ENCODE results near the gene AXDND1. TPM values are rescaled to one million over a fixed set of nuclear protein-coding genes. Genes with fewer than 3 reads are reported as not detected.

The AXDND1 gene
- polyA plus RNA-seq, 1 of the 3 experiments (the other 2 are of a cell fraction): 0.16 TPM

DNA sequence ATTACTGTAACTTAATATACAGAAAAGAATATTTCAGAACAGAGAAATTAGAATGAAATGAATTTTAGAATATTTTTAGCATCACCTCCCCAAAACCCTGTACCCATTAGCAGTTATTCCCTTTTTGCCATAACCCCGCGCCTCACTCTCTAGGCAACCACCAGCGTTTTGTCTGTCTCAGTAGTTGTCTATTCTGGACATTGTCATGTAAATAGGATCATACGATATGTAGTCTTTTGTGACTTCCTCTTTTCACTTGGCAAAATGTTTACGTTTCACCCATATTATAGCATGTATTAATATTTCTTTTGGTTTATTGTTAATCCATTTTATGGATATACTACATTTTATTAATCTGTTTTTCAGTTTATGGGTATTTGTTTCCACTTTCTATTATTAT is 47.3 kb upstream of the AXDND1 start:
- CTCF ChIA-PET: no interaction called here
- no peaks in the 10 kb centered on the region for H4K20me1 ChIP-seq (ENCODE audit: insufficient read depth)
- H3K4me3 ChIP-seq (ENCODE audit: low read depth in 2 of 2, low read length in 1 of 2): no peak overlapping the region
- H3K27me3 ChIP-seq (ENCODE audit: insufficient read depth): no peaks in the 10 kb centered on the region
- no peaks in the 10 kb centered on the region for H3K9me2 ChIP-seq
- peaks cover 2 to 36% of the 10 kb centered on the region in 2 experiments for H3K36me3 ChIP-seq (replicated peaks in 1 of 2; ENCODE audit: control insufficient read depth in 1 of 2, insufficient read depth in 2 of 2, low read length in 1 of 2)
- no peak overlapping the region for H2AFZ ChIP-seq (ENCODE audit: low read depth)
- no peak for DNase-seq
- POLR2A ChIA-PET: no interaction called here
- no peaks in the 10 kb centered on the region for H3F3A ChIP-seq (replicated peaks; ENCODE audit: insufficient read depth)
- H3K79me2 ChIP-seq (ENCODE audit: insufficient read depth): peaks cover 64% of the 10 kb centered on the region
- TF ChIP-seq FOSL2 (IDR thresholded peaks at IDR 0.05; ENCODE audit: borderline replicate concordance, low read depth) (no peak), NFIC (IDR thresholded peaks at IDR 0.05; ENCODE audit: borderline replicate concordance) (no peak), ELF1 (IDR thresholded peaks at IDR 0.05) (no peak), CHD2 (IDR thresholded peaks at IDR 0.05; ENCODE audit: low read length, partially characterized antibody) (no peak), SMC3 (IDR thresholded peaks at IDR 0.05; ENCODE audit: low read depth, low read length) (no peak)
- no peak overlapping the region for H3K9ac ChIP-seq
- no peaks in the 10 kb centered on the region for H3K4me1 ChIP-seq (ENCODE audit: control insufficient read depth in 1 of 2, insufficient read depth in 2 of 2, low read depth in 1 of 2, low read length in 1 of 2)
- peaks cover 12% of the 10 kb centered on the region; the same call in 1 of the 2 replicates for H3K9me3 ChIP-seq
- no peak overlapping the region for H3K4me2 ChIP-seq
- no peak overlapping the region for H3K27ac ChIP-seq (ENCODE audit: low read depth in 2 of 2, low read length in 1 of 2)
- WGBS (ENCODE audit: low lambda C conversion rate): 95% methylated on average over 5 of the region's 5 CpGs

DNA sequence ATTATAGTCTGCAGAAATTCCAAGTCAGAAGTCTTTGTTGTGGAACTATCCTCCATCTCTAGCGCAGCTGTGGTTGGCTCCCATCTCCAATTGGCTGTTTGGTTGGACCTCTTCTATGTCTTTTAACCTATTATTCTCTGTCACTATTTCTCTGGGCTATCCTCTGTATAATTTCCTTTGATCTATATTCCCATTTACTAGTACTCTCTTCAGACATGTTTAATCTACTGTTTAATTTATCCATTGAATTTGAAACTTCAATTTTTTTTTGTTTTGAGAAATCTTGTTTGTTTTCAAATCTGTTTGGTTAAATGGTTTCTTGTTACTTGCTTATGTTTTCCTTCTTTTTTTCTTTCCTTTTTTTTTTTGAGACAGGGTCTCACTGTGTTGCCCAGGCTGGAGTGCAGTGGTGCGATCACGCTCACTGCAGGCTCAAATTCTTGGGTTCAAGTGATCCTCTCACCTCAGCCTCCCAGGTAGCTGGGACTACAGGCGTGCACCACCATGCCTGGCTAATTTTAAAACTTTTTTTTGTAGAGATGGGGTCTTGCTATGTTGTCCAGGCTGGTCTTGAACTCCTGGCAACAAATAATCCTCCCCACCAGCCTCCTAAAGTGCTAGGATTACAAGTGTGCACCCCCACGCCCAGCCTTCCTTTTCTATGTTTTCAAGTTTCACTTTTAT is 44.1 kb upstream of the AXDND1 start:
- Histone ChIP-seq H3K4me1 (ENCODE audit: control insufficient read depth in 1 of 2, insufficient read depth in 2 of 2, low read depth in 1 of 2, low read length in 1 of 2) (no peaks in the 10 kb centered on the region), H3K4me2 (no peak overlapping the region), H3K4me3 (ENCODE audit: low read depth in 2 of 2, low read length in 1 of 2) (no peak overlapping the region), H3K27me3 (ENCODE audit: insufficient read depth) (no peaks in the 10 kb centered on the region), H3F3A (replicated peaks; ENCODE audit: insufficient read depth) (no peaks in the 10 kb centered on the region), H3K36me3 (replicated peaks in 1 of 2; ENCODE audit: control insufficient read depth in 1 of 2, insufficient read depth in 2 of 2, low read length in 1 of 2) (peaks cover 6 to 49% of the 10 kb centered on the region in 2 experiments), H3K9me2 (no peaks in the 10 kb centered on the region), H3K9ac (no peak overlapping the region), H4K20me1 (ENCODE audit: insufficient read depth) (no peaks in the 10 kb centered on the region), H3K27ac (ENCODE audit: low read depth in 2 of 2, low read length in 1 of 2) (no peak overlapping the region), H3K79me2 (ENCODE audit: insufficient read depth) (peaks cover 41% of the 10 kb centered on the region), H2AFZ (ENCODE audit: low read depth) (no peak overlapping the region), H3K9me3 (peaks cover 12% of the 10 kb centered on the region; the same call in 1 of the 2 replicates)
- no peak for DNase-seq
- WGBS (ENCODE audit: low lambda C conversion rate): 95% methylated on average over 5 of the region's 5 CpGs
- ChIA-PET CTCF (no interaction called here), POLR2A (no interaction called here)
- TF ChIP-seq, protein P1, sequence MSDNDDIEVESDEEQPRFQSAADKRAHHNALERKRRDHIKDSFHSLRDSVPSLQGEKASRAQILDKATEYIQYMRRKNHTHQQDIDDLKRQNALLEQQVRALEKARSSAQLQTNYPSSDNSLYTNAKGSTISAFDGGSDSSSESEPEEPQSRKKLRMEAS (IDR thresholded peaks at IDR 0.05; ENCODE audit: low read depth): no peak
- TF ChIP-seq TCF12 (IDR thresholded peaks at IDR 0.05): no peak
- TF ChIP-seq MXI1 (IDR thresholded peaks at IDR 0.05; ENCODE audit: low read depth, low read length): no peak
- TF ChIP-seq YY1 (IDR thresholded peaks at IDR 0.05; ENCODE audit: low read depth): no peak
- no peak for TF ChIP-seq FOXJ3 (CRISPR knock-in tag; IDR thresholded peaks at IDR 0.05)
- no peak for TF ChIP-seq SIN3A (IDR thresholded peaks at IDR 0.05; ENCODE audit: borderline replicate concordance, low read depth, low read length)
- no peak for TF ChIP-seq TAF1 (IDR thresholded peaks at IDR 0.05; ENCODE audit: borderline replicate concordance, low read depth, low read length)
- TF ChIP-seq, protein P2, sequence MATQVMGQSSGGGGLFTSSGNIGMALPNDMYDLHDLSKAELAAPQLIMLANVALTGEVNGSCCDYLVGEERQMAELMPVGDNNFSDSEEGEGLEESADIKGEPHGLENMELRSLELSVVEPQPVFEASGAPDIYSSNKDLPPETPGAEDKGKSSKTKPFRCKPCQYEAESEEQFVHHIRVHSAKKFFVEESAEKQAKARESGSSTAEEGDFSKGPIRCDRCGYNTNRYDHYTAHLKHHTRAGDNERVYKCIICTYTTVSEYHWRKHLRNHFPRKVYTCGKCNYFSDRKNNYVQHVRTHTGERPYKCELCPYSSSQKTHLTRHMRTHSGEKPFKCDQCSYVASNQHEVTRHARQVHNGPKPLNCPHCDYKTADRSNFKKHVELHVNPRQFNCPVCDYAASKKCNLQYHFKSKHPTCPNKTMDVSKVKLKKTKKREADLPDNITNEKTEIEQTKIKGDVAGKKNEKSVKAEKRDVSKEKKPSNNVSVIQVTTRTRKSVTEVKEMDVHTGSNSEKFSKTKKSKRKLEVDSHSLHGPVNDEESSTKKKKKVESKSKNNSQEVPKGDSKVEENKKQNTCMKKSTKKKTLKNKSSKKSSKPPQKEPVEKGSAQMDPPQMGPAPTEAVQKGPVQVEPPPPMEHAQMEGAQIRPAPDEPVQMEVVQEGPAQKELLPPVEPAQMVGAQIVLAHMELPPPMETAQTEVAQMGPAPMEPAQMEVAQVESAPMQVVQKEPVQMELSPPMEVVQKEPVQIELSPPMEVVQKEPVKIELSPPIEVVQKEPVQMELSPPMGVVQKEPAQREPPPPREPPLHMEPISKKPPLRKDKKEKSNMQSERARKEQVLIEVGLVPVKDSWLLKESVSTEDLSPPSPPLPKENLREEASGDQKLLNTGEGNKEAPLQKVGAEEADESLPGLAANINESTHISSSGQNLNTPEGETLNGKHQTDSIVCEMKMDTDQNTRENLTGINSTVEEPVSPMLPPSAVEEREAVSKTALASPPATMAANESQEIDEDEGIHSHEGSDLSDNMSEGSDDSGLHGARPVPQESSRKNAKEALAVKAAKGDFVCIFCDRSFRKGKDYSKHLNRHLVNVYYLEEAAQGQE (IDR thresholded peaks at IDR 0.05; ENCODE audit: low read depth, low read length): no peak
- TF ChIP-seq FOXM1 (IDR thresholded peaks at IDR 0.05; ENCODE audit: low read depth): no peak
- no peak for TF ChIP-seq CHD2 (IDR thresholded peaks at IDR 0.05; ENCODE audit: low read length, partially characterized antibody)

Measured in SK-N-SH (cell line).